Endothelial cell of umbilical vein (primary cell): Measurements from ENCODE around the gene LRFN2. TPM values are rescaled to one million over a fixed set of nuclear protein-coding genes. Genes with fewer than 3 reads are reported as not detected.

Experiments
- BruUV-seq: library from RNA; stranded (reverse); fragments of 400-500 nt; replicated peaks from 2 replicates; lab custom pipeline; 2021; lab: Mats Ljungman, UMichigan
- CTCF ChIA-PET: fragments of 300-600, 350-600 bp; sonication (Branson Sonifier 250); formaldehyde crosslinking; loops from one replicate; lab custom pipeline; 2021; ENCODE audit warnings: antibody characterized with exemption, inconsistent platforms; lab: Charles Lee
- POLR2A ChIA-PET: fragments of 300-600, 350-600 bp; sonication (Branson Sonifier 250); formaldehyde crosslinking; loops from one replicate; lab custom pipeline; 2021; ENCODE audit warnings: antibody characterized with exemption, inconsistent platforms; lab: Charles Lee
- DNase-seq: peaks from one replicate; pipeline ENCODE4 v3.0.0-alpha.2; 2011; ENCODE audit warnings: low read depth, low spot score
- FAIRE-seq: peaks from 2 replicates; lab custom pipeline; 2011; peaks lifted over from hg19 to GRCh38; lab: Jason Lieb, UNC
- H2AFZ ChIP-seq: 2 replicates; pipeline ENCODE4 v1.6.0; 2012; ENCODE audit warnings: low read depth, low read length, control low read depth, inconsistent platforms
- H3K27ac ChIP-seq: 2 replicates; pipeline ENCODE4 v1.5.1; 2011; ENCODE audit warnings: low read depth, mild to moderate bottlenecking, control low read depth, low read length, moderate library complexity; ENCODE audit not compliant: insufficient read depth
- H3K27me3 ChIP-seq, 2 experiments: 2 replicates each; pipeline versions ENCODE4 v1.6.0 to v1.6.1; 2011; ENCODE audit warnings: low read length in 2 of 2, mixed read lengths in 1 of 2; ENCODE audit not compliant: control insufficient read depth in 2 of 2, insufficient read depth in 2 of 2
- H3K36me3 ChIP-seq, 2 experiments: 2 replicates in 1 of 2; 3 replicates in 1 of 2; pipeline ENCODE4 v1.5.1; 2011; ENCODE audit warnings: low read length in 2 of 2, mild to moderate bottlenecking in 1 of 2, moderate library complexity in 1 of 2; ENCODE audit not compliant: control insufficient read depth in 2 of 2, insufficient read depth in 2 of 2; ENCODE audit errors: extremely low read depth in 1 of 2
- H3K4me1 ChIP-seq: 3 replicates; pipeline ENCODE4 v1.5.1; 2011; ENCODE audit warnings: mild to moderate bottlenecking, low read length; ENCODE audit not compliant: control insufficient read depth, insufficient read depth; ENCODE audit errors: extremely low read depth
- H3K4me2 ChIP-seq: 2 replicates; pipeline ENCODE4 v1.6.1; 2011; ENCODE audit warnings: low read length, control low read depth, mixed read lengths; ENCODE audit not compliant: insufficient read depth
- H3K4me3 ChIP-seq, 3 experiments: fragments of 200-600 bp in 1 of 3; sonication (generic), shearing (Covaris generic) in 1 of 3; replicated peaks in 1 of 3; 2 replicates each; pipeline ENCODE4 v1.5.1; 2011 to 2016; ENCODE audit warnings: control low read depth in 3 of 3, low read length in 3 of 3, mild to moderate bottlenecking in 2 of 3, inconsistent platforms in 1 of 3, low read depth in 1 of 3, moderate library complexity in 1 of 3; ENCODE audit not compliant: insufficient read depth in 1 of 3
- H3K79me2 ChIP-seq: 2 replicates; pipeline ENCODE4 v1.6.0; 2012; ENCODE audit warnings: low read length, inconsistent platforms; ENCODE audit not compliant: control insufficient read depth, insufficient read depth
- H3K9ac ChIP-seq: replicated peaks from 2 replicates; pipeline ENCODE3; 2011; ENCODE audit warnings: low read length, control low read depth; ENCODE audit not compliant: insufficient read depth; ENCODE audit errors: extremely low read depth
- H3K9me1 ChIP-seq: replicated peaks from 3 replicates; pipeline ENCODE4 v1.6.0; 2011; ENCODE audit warnings: mild to moderate bottlenecking, low read length; ENCODE audit not compliant: control insufficient read depth, insufficient read depth; ENCODE audit errors: extremely low read depth
- H3K9me3 ChIP-seq: replicated peaks from 2 replicates; pipeline ENCODE4 v1.5.1; 2012; ENCODE audit warnings: low read length, inconsistent platforms; ENCODE audit not compliant: control insufficient read depth, insufficient read depth
- H4K20me1 ChIP-seq: replicated peaks from 2 replicates; pipeline ENCODE3; 2011; ENCODE audit warnings: mild to moderate bottlenecking, low read length; ENCODE audit not compliant: control insufficient read depth, insufficient read depth; ENCODE audit errors: extremely low read depth
- CTCF ChIP-seq, 2 donors: IDR thresholded peaks; 1 replicate in 1 of 2; 2 replicates in 1 of 2; pipeline ENCODE4 v1.5.1; 2011; ENCODE audit warnings: low read length in 2 of 2, mild to moderate bottlenecking in 2 of 2, moderate library complexity in 2 of 2, control low read depth in 1 of 2, inconsistent platforms in 1 of 2, low read depth in 1 of 2; ENCODE audit not compliant: insufficient read depth in 1 of 2; ENCODE audit errors: extremely low read depth in 1 of 2
- GATA2 ChIP-seq: IDR thresholded peaks from 2 replicates; pipeline ENCODE4 v1.7.0; 2011; ENCODE audit warnings: low read depth, mild to moderate bottlenecking, moderate library complexity, mixed read lengths, low read length; ENCODE audit not compliant: insufficient read length, insufficient read depth
- JUN ChIP-seq: IDR thresholded peaks from 2 replicates; pipeline ENCODE4 v1.6.1; 2011; ENCODE audit warnings: borderline replicate concordance, low read depth; ENCODE audit not compliant: insufficient read length, insufficient read depth
- MAX ChIP-seq: IDR thresholded peaks from 2 replicates; pipeline ENCODE4 v1.6.1; 2011; ENCODE audit not compliant: insufficient read depth, insufficient read length
- MYC ChIP-seq: IDR thresholded peaks from one replicate; pipeline ENCODE4 v1.6.1; 2011; ENCODE audit warnings: mild to moderate bottlenecking, low read depth, low read length
- POLR2A ChIP-seq: IDR thresholded peaks from 2 replicates; pipeline ENCODE4 v1.6.1; 2012; ENCODE audit warnings: low read depth, mild to moderate bottlenecking, control low read depth, low read length
- dilution Hi-C: fragments of 300-500 bp; cut with MboI; formaldehyde crosslinking; loops from one replicate; pipeline ENCODE4 v1.15.0; 2019; ENCODE audit warnings: low sequenced_read_pairs; ENCODE audit not compliant: extremely low pct_ligation_motif_present
- intact Hi-C: fragments of 100-400 bp; cut with micrococcal nuclease; formaldehyde crosslinking; loops from one replicate; pipeline ENCODE4 v1.10.0; 2022
- polyA plus RNA-seq, 4 experiments: library from polyadenylated mRNA; depleted of rRNA in 3 of 4; stranded (reverse) in 3 of 4; unstranded in 1 of 4; fragments of >200 nt; gene quantifications; 2 replicates each; pipeline versions ENCODE4 v1.2.1 to v1.2.3, GENCODE V29; 2011 to 2012; ENCODE audit warnings: missing spikeins in 1 of 4
- total RNA-seq: library from RNA; stranded (reverse); gene quantifications from 2 replicates; pipeline ENCODE4 v1.2.3, GENCODE V29; 2021

Gene LRFN2
- total and polyA plus RNA-seq, 2 donors (not counting 3 experiments of a cell fraction or from before 2014, with no cell fraction given): not detected

GRCh38 chr6:40559056-40559455 is 28.1 kb downstream of the LRFN2 start:
- Histone ChIP-seq H3K9me3 (no peaks in the 10 kb centered on the region), H2AFZ (no peak overlapping the region), H3K79me2 (no peaks in the 10 kb centered on the region), H3K9me1 (no peaks in the 10 kb centered on the region), H4K20me1 (no peaks in the 10 kb centered on the region), H3K4me3 (no peak overlapping the region), H3K27ac (no peak overlapping the region), H3K4me2 (no peak overlapping the region), H3K36me3 (no peaks in the 10 kb centered on the region), H3K9ac (no peak overlapping the region), H3K4me1 (no peaks in the 10 kb centered on the region), H3K27me3 (no peaks in the 10 kb centered on the region)
- ChIA-PET POLR2A (no interaction called here), CTCF (interaction anchor here (0.7 kb wide), 1 partner anchor 682 kb away, joined by 3 read pairs; no protein-coding TSS in a partner anchor)
- FAIRE-seq (no peak), DNase-seq (no peak)
- no TSS peak for BruUV-seq
- intact Hi-C loops: no loop called here
- TF ChIP-seq POLR2A (no peak), MYC (no peak), MAX (no peak), CTCF (IDR thresholded peaks at IDR 0.05; ENCODE audit: extremely low read depth in 1 of 2, insufficient read depth in 1 of 2, low read depth in 1 of 2, low read length in 2 of 2) (no peak), JUN (no peak)
- dilution Hi-C loops: no loop called here

- H3K9me1 ChIP-seq: no peaks in the 10 kb centered on the region
- BruUV-seq: no TSS peak
- no peaks in the 10 kb centered on the region for H3K79me2 ChIP-seq
- no peaks in the 10 kb centered on the region for H4K20me1 ChIP-seq
- no peak for DNase-seq
- no peaks in the 10 kb centered on the region for H3K36me3 ChIP-seq
- no peak for TF ChIP-seq GATA2
- no peaks in the 10 kb centered on the region for H3K27me3 ChIP-seq
- intact Hi-C loops (no loop called here), dilution Hi-C loops (no loop called here)
- no peak overlapping the region for H3K27ac ChIP-seq
- no peaks in the 10 kb centered on the region for H3K9me3 ChIP-seq
- H3K9ac ChIP-seq: no peak overlapping the region
- ChIA-PET POLR2A (no interaction called here), CTCF (no interaction called here)
- H3K4me2 ChIP-seq: no peak overlapping the region
- no peaks in the 10 kb centered on the region for H3K4me1 ChIP-seq
- no peak overlapping the region for H2AFZ ChIP-seq
- no peak overlapping the region for H3K4me3 ChIP-seq
- FAIRE-seq: no peak
Measured at GRCh38 chr6:40558102-40558501, 29.1 kb downstream of the LRFN2 start.
